ENCODE data around the gene DNAI2. TPM values are rescaled to one million over a fixed set of nuclear protein-coding genes. Genes with fewer than 3 reads are reported as not detected.

The DNAI2 gene
- polyA plus RNA-seq, 1 of the 3 experiments (the other 2 are of a cell fraction), result not detected

DNA sequence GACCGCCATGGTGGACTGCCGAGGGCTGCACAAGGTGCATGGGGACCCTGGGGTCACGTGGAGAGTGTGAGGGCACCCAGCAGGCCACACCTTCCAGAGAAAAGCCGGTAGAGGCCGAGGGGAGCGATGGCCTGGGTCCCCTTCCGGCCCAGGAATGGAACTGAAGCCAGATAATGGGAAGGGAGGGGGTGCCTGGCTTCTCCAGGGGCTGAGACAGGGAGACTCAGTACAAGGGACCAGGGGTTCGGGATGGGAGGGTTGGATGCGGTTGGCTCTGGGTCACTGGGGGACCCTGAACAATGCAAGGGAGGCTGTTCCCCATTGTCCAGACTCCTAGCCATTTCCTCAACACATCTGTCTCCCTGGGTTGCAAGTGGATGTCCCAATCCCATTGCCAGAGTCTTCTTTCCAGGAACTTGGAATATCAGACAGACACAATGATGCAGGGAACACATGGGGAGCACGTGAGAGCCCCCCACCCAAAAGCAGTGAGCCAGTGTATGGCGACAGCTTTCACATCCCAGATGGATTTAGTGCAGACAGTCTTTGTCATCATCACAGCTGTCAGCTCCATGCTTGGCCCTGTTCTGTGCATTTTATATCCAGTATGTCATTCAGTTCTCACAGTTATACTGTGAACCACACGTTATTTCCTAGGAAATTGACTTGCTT is 23.6 kb upstream of the DNAI2 start:
- H3K27me3 ChIP-seq (ENCODE audit: insufficient read depth), result no peaks in the 10 kb centered on the region
- 64% methylated on average over 12 of the region's 12 CpGs for WGBS (ENCODE audit: low lambda C conversion rate)
- H3K36me3 ChIP-seq (replicated peaks in 1 of 2; ENCODE audit: control insufficient read depth in 1 of 2, insufficient read depth in 2 of 2, low read length in 1 of 2), result no peaks in the 10 kb centered on the region
- CTCF ChIA-PET, result interaction anchor here (0.9 to 2.1 kb wide), 5 partner anchors 9 to 486 kb away, joined by 3 to 6 read pairs (median 4); no protein-coding TSS in a partner anchor
- no peaks in the 10 kb centered on the region for H3K79me2 ChIP-seq (ENCODE audit: insufficient read depth)
- DNase-seq, result no peak
- TF ChIP-seq YY1 (IDR thresholded peaks at IDR 0.05; ENCODE audit: low read depth) (no peak), FOXJ3 (CRISPR knock-in tag; IDR thresholded peaks at IDR 0.05) (no peak), TCF12 (IDR thresholded peaks at IDR 0.05) (no peak)
- TF ChIP-seq, protein P1, sequence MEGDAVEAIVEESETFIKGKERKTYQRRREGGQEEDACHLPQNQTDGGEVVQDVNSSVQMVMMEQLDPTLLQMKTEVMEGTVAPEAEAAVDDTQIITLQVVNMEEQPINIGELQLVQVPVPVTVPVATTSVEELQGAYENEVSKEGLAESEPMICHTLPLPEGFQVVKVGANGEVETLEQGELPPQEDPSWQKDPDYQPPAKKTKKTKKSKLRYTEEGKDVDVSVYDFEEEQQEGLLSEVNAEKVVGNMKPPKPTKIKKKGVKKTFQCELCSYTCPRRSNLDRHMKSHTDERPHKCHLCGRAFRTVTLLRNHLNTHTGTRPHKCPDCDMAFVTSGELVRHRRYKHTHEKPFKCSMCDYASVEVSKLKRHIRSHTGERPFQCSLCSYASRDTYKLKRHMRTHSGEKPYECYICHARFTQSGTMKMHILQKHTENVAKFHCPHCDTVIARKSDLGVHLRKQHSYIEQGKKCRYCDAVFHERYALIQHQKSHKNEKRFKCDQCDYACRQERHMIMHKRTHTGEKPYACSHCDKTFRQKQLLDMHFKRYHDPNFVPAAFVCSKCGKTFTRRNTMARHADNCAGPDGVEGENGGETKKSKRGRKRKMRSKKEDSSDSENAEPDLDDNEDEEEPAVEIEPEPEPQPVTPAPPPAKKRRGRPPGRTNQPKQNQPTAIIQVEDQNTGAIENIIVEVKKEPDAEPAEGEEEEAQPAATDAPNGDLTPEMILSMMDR (IDR thresholded peaks at IDR 0.05), result no peak
- no peak overlapping the region for H3K4me2 ChIP-seq
- no peaks in the 10 kb centered on the region for H3F3A ChIP-seq (replicated peaks; ENCODE audit: insufficient read depth)
- H3K9me2 ChIP-seq, result no peaks in the 10 kb centered on the region
- H4K20me1 ChIP-seq (ENCODE audit: insufficient read depth), result no peaks in the 10 kb centered on the region
- peaks cover 0 to 6% of the 10 kb centered on the region in 2 experiments; a peak in 1 of 4 replicates for H3K4me1 ChIP-seq (ENCODE audit: control insufficient read depth in 1 of 2, insufficient read depth in 2 of 2, low read depth in 1 of 2, low read length in 1 of 2)
- H2AFZ ChIP-seq (ENCODE audit: low read depth), result no peak overlapping the region
- no peak overlapping the region for H3K4me3 ChIP-seq (ENCODE audit: low read depth in 2 of 2, low read length in 1 of 2)
- H3K27ac ChIP-seq (ENCODE audit: low read depth in 2 of 2, low read length in 1 of 2), result no peak overlapping the region
- no peaks in the 10 kb centered on the region for H3K9me3 ChIP-seq
- H3K9ac ChIP-seq, result no peak overlapping the region
- POLR2A ChIA-PET, result no interaction called here

DNA sequence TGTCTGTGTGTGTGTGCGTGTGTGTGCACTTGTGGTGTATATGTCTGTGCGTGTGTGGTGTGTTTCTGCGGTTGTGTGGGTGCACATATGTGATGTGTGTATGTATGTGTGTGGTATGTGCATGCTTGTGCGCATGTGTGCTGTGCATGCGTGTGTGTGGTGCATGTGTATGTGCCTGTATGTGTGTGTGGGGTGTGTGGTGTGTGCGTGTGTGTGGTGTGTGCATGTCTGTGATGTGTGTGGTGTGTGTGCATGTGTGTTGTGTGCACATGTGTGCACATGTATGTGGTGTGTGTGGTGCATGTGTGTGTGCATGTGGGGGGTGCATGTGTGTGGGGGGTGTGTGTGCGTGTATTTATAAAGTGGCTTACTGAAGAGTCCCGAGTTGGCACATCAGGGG is 23.0 kb upstream of the DNAI2 start:
- POLR2A ChIA-PET, result interaction anchor here (1.2 kb wide), 1 partner anchor 10 kb away, joined by 3 read pairs; no protein-coding TSS in a partner anchor
- CTCF ChIA-PET, result interaction anchor here (1.5 to 2.1 kb wide), 3 partner anchors 13 to 53 kb away, joined by 3 to 6 read pairs (median 4); no protein-coding TSS in a partner anchor
- 86% methylated on average over 8 of the region's 8 CpGs for WGBS (ENCODE audit: low lambda C conversion rate)

DNA sequence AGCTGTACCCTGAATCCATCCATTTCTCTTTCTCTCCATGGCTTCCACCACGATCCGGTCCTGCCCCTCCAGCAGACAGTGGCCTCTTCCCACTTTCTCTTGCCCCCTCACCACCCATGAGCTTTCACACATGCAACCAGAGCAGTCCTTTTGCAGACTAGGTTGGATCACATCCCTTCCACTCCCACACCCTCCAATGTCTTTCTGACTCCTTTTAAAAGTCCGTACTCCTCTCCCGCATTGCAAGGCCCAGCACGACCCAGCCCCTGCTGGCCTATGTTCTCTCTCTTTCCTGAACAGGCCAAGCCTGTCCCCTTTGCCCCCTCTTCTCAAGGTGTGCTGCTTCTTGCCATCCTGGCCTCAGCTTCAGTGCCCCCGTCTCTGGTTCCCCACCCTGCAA is 22.5 kb upstream of the DNAI2 start:
- Histone ChIP-seq H3K4me1 (ENCODE audit: control insufficient read depth in 1 of 2, insufficient read depth in 2 of 2, low read depth in 1 of 2, low read length in 1 of 2) (no peaks in the 10 kb centered on the region; a peak in 1 of 4 replicates), H3K9me2 (no peaks in the 10 kb centered on the region), H2AFZ (ENCODE audit: low read depth) (no peak overlapping the region), H3K9me3 (no peaks in the 10 kb centered on the region), H3F3A (replicated peaks; ENCODE audit: insufficient read depth) (no peaks in the 10 kb centered on the region), H3K4me2 (no peak overlapping the region), H3K9ac (no peak overlapping the region), H3K4me3 (ENCODE audit: low read depth in 2 of 2, low read length in 1 of 2) (no peak overlapping the region), H4K20me1 (ENCODE audit: insufficient read depth) (no peaks in the 10 kb centered on the region), H3K27ac (ENCODE audit: low read depth in 2 of 2, low read length in 1 of 2) (no peak overlapping the region), H3K36me3 (replicated peaks in 1 of 2; ENCODE audit: control insufficient read depth in 1 of 2, insufficient read depth in 2 of 2, low read length in 1 of 2) (no peaks in the 10 kb centered on the region), H3K79me2 (ENCODE audit: insufficient read depth) (no peaks in the 10 kb centered on the region), H3K27me3 (ENCODE audit: insufficient read depth) (no peaks in the 10 kb centered on the region)
- TF ChIP-seq, protein P2, sequence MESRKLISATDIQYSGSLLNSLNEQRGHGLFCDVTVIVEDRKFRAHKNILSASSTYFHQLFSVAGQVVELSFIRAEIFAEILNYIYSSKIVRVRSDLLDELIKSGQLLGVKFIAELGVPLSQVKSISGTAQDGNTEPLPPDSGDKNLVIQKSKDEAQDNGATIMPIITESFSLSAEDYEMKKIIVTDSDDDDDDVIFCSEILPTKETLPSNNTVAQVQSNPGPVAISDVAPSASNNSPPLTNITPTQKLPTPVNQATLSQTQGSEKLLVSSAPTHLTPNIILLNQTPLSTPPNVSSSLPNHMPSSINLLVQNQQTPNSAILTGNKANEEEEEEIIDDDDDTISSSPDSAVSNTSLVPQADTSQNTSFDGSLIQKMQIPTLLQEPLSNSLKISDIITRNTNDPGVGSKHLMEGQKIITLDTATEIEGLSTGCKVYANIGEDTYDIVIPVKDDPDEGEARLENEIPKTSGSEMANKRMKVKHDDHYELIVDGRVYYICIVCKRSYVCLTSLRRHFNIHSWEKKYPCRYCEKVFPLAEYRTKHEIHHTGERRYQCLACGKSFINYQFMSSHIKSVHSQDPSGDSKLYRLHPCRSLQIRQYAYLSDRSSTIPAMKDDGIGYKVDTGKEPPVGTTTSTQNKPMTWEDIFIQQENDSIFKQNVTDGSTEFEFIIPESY (IDR thresholded peaks at IDR 0.05; ENCODE audit: borderline replicate concordance, low read depth), result no peak
- TF ChIP-seq SMC3 (IDR thresholded peaks at IDR 0.05; ENCODE audit: low read depth, low read length) (no peak), NRF1 (IDR thresholded peaks at IDR 0.05; ENCODE audit: low read depth, low read length) (no peak), RFX5 (IDR thresholded peaks at IDR 0.05; ENCODE audit: low read length) (no peak), EZH2phosphoT487 (IDR thresholded peaks at IDR 0.05; ENCODE audit: borderline replicate concordance, low read depth) (no peak)
- TF ChIP-seq, protein P3, sequence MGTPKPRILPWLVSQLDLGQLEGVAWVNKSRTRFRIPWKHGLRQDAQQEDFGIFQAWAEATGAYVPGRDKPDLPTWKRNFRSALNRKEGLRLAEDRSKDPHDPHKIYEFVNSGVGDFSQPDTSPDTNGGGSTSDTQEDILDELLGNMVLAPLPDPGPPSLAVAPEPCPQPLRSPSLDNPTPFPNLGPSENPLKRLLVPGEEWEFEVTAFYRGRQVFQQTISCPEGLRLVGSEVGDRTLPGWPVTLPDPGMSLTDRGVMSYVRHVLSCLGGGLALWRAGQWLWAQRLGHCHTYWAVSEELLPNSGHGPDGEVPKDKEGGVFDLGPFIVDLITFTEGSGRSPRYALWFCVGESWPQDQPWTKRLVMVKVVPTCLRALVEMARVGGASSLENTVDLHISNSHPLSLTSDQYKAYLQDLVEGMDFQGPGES (IDR thresholded peaks at IDR 0.05; ENCODE audit: low read depth, low read length), result no peak
- no peak for DNase-seq
- 83% methylated on average over 6 of the region's 6 CpGs for WGBS (ENCODE audit: low lambda C conversion rate)
- ChIA-PET CTCF (interaction anchor here (1.0 to 2.1 kb wide), 5 partner anchors 13 to 52 kb away, joined by 3 to 6 read pairs (median 3); no protein-coding TSS in a partner anchor), POLR2A (interaction anchor here (1.2 kb wide), 1 partner anchor 9 kb away, joined by 3 read pairs; no protein-coding TSS in a partner anchor)

More for the DNA sequence above, 23.0 kb upstream of the DNAI2 start:
- no peak overlapping the region for H3K4me3 ChIP-seq (ENCODE audit: low read depth in 2 of 2, low read length in 1 of 2)
- TF ChIP-seq MEF2A (IDR thresholded peaks at IDR 0.05; ENCODE audit: borderline replicate concordance, low read depth) (no peak), MXI1 (IDR thresholded peaks at IDR 0.05; ENCODE audit: low read depth, low read length) (no peak), SIN3A (IDR thresholded peaks at IDR 0.05; ENCODE audit: borderline replicate concordance, low read depth, low read length) (no peak), TEAD4 (IDR thresholded peaks at IDR 0.05; ENCODE audit: borderline replicate concordance, insufficient read depth) (no peak)
- no peaks in the 10 kb centered on the region for H3K9me3 ChIP-seq
- peaks cover 0 to under 1% of the 10 kb centered on the region in 2 experiments; a peak in 1 of 4 replicates for H3K4me1 ChIP-seq (ENCODE audit: control insufficient read depth in 1 of 2, insufficient read depth in 2 of 2, low read depth in 1 of 2, low read length in 1 of 2)
- H3K36me3 ChIP-seq (replicated peaks in 1 of 2; ENCODE audit: control insufficient read depth in 1 of 2, insufficient read depth in 2 of 2, low read length in 1 of 2), result no peaks in the 10 kb centered on the region
- no peak overlapping the region for H3K9ac ChIP-seq
- H3K4me2 ChIP-seq, result no peak overlapping the region
- no peak overlapping the region for H2AFZ ChIP-seq (ENCODE audit: low read depth)
- no peaks in the 10 kb centered on the region for H3K9me2 ChIP-seq
- H3K79me2 ChIP-seq (ENCODE audit: insufficient read depth), result no peaks in the 10 kb centered on the region
- no peaks in the 10 kb centered on the region for H4K20me1 ChIP-seq (ENCODE audit: insufficient read depth)
- no peaks in the 10 kb centered on the region for H3F3A ChIP-seq (replicated peaks; ENCODE audit: insufficient read depth)
- no peak overlapping the region for H3K27ac ChIP-seq (ENCODE audit: low read depth in 2 of 2, low read length in 1 of 2)
- no peak for DNase-seq
- no peaks in the 10 kb centered on the region for H3K27me3 ChIP-seq (ENCODE audit: insufficient read depth)

Measured in SK-N-SH (cell line).